DOHH2 (cell line): ENCODE results near the gene HINT1.
"Not testable (repeated sequence)": the region's sequence is repeated elsewhere in the genome, so short reads cannot be mapped to it uniquely, and the experiment has no call there.

Experiments
- H3F3A ChIP-seq: fragments of 200-600 bp; sonication (generic), shearing (Covaris generic); 2 replicates; pipeline ENCODE4 v1.6.0; 2016; ENCODE audit warnings: antibody characterized with exemption, mild to moderate bottlenecking; ENCODE audit not compliant: control insufficient read depth, insufficient read depth
- H3K27ac ChIP-seq: fragments of 200-600 bp; sonication (generic); 2 replicates; pipeline ENCODE4 v1.5.1; 2014; ENCODE audit warnings: low read depth, mild to moderate bottlenecking, low read length, moderate library complexity
- H3K27me3 ChIP-seq: fragments of 200-600 bp; sonication (generic); 2 replicates; pipeline ENCODE4 v1.6.1; 2014; ENCODE audit warnings: mild to moderate bottlenecking, low read length, mixed read lengths; ENCODE audit not compliant: control insufficient read depth
- H3K36me3 ChIP-seq: fragments of 200-600 bp; sonication (generic); 2 replicates; pipeline ENCODE4 v1.6.1; 2014; ENCODE audit warnings: mild to moderate bottlenecking, low read length, moderate library complexity, mixed read lengths; ENCODE audit not compliant: control insufficient read depth
- H3K4me1 ChIP-seq: fragments of 200-600 bp; sonication (generic); 2 replicates; pipeline ENCODE4 v1.6.1; 2014; ENCODE audit warnings: mild to moderate bottlenecking, low read length, mixed read lengths; ENCODE audit not compliant: control insufficient read depth
- H3K4me2 ChIP-seq: fragments of 200-600 bp; sonication (generic); 2 replicates; pipeline ENCODE4 v1.6.0; 2014; ENCODE audit warnings: mild to moderate bottlenecking, low read length, moderate library complexity
- H3K4me3 ChIP-seq: fragments of 200-600 bp; sonication (generic); 2 replicates; pipeline ENCODE4 v1.5.1; 2014; ENCODE audit warnings: mild to moderate bottlenecking, low read length, mixed read lengths
- H3K79me2 ChIP-seq: fragments of 200-600 bp; sonication (generic); 2 replicates; pipeline ENCODE4 v1.6.1; 2014; ENCODE audit warnings: mild to moderate bottlenecking, low read length, mixed read lengths; ENCODE audit not compliant: control insufficient read depth
- H3K9me2 ChIP-seq: fragments of 200-600 bp; sonication (generic); replicated peaks from 2 replicates; pipeline ENCODE4 v1.6.1; 2014; ENCODE audit warnings: mild to moderate bottlenecking, low read length, mixed read lengths; ENCODE audit not compliant: control insufficient read depth
- H3K9me3 ChIP-seq: fragments of 200-600 bp; sonication (generic); 2 replicates; pipeline ENCODE4 v1.6.1; 2014; ENCODE audit warnings: antibody characterized with exemption, low read length, mixed read lengths; ENCODE audit not compliant: control insufficient read depth, insufficient read depth
- H4K20me1 ChIP-seq: fragments of 200-600 bp; sonication (generic); 2 replicates; pipeline ENCODE4 v1.6.0; 2014; ENCODE audit warnings: low read depth, mild to moderate bottlenecking, antibody characterized with exemption, low read length, moderate library complexity; ENCODE audit not compliant: control insufficient read depth, insufficient read depth
- CTCF ChIP-seq: fragments of 200-600 bp; sonication (generic); IDR thresholded peaks from one replicate; pipeline ENCODE4 v1.5.1; 2014; ENCODE audit warnings: antibody characterized with exemption, mild to moderate bottlenecking, low read depth, low read length; ENCODE audit not compliant: poor library complexity, severe bottlenecking
- EZH2phosphoT487 ChIP-seq: fragments of 200-600 bp; sonication (generic); IDR thresholded peaks from 2 replicates; pipeline ENCODE4 v1.6.1; 2017; ENCODE audit warnings: borderline replicate concordance, mild to moderate bottlenecking, antibody characterized with exemption, low read length, moderate library complexity, mixed read lengths

HINT1 gene

DNA sequence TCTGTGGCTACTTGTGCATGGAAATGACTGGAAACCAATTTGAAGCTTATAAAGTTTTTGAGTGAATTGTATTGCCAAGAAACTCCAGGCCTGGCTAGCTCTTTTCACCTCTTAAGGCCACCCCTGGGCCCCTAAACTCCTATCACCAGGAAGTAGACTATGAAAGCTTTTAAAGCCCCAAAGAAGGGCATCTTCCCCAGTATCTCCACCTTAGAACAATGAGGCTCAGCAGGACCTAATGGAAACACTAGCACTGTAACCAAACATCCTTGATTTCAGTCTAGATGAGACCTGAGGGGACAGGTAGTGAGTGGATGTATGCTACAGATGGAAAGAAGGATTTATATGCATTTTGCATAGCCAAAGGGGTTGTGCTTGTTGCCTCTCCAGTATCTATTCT is 30.6 kb upstream of the HINT1 start:
- no peaks in the 10 kb centered on the region for H3K9me2 ChIP-seq
- no peaks in the 10 kb centered on the region for H3K4me1 ChIP-seq

GRCh38 chr5:131194725-131195124 is 29.7 kb upstream of the HINT1 start:
- Histone ChIP-seq H3F3A (peaks cover 11% of the 10 kb centered on the region; the same call in 1 of the 2 replicates), H3K9me3 (no peaks in the 10 kb centered on the region), H3K36me3 (peaks cover 4% of the 10 kb centered on the region; the same call in 1 of the 2 replicates), H3K4me2 (no peak overlapping the region), H3K27me3 (no peaks in the 10 kb centered on the region), H3K9me2 (no peaks in the 10 kb centered on the region), H3K27ac (no peak overlapping the region), H3K79me2 (no peaks in the 10 kb centered on the region), H4K20me1 (no peaks in the 10 kb centered on the region), H3K4me3 (no peak overlapping the region), H3K4me1 (no peaks in the 10 kb centered on the region)
- TF ChIP-seq EZH2phosphoT487 (no peak), CTCF (no peak)

More for the DNA sequence above, 30.6 kb upstream of the HINT1 start:
- H3K4me2 ChIP-seq = no peak overlapping the region
- no peaks in the 10 kb centered on the region for H3K79me2 ChIP-seq
- H3K27ac ChIP-seq = no peak overlapping the region
- TF ChIP-seq CTCF = no peak
- no peak for TF ChIP-seq EZH2phosphoT487
- peaks cover 11% of the 10 kb centered on the region for H3K36me3 ChIP-seq
- H3K27me3 ChIP-seq = no peaks in the 10 kb centered on the region
- peaks cover 14% of the 10 kb centered on the region; the same call in 1 of the 2 replicates for H3F3A ChIP-seq
- no peaks in the 10 kb centered on the region for H3K9me3 ChIP-seq
- no peak overlapping the region for H3K4me3 ChIP-seq
- H4K20me1 ChIP-seq = no peaks in the 10 kb centered on the region

GRCh38 chr5:131193897-131194296 is 28.8 kb upstream of the HINT1 start:
- H3F3A ChIP-seq, H3K4me2 ChIP-seq, H3K4me1 ChIP-seq, H3K27ac ChIP-seq, H3K9me2 ChIP-seq, H3K27me3 ChIP-seq, H3K36me3 ChIP-seq, H4K20me1 ChIP-seq, H3K9me3 ChIP-seq, H3K79me2 ChIP-seq, H3K4me3 ChIP-seq: not testable (repeated sequence)

GRCh38 chr5:131193106-131193505 is 28.1 kb upstream of the HINT1 start:
- TF ChIP-seq EZH2phosphoT487 = no peak
- TF ChIP-seq CTCF = no peak
- Histone ChIP-seq H3K9me2 (no peaks in the 10 kb centered on the region), H4K20me1 (no peaks in the 10 kb centered on the region)

More at GRCh38 chr5:131193106-131193505, 28.1 kb upstream of the HINT1 start:
- Histone ChIP-seq H3K9me3 (no peaks in the 10 kb centered on the region), H3K4me1 (no peaks in the 10 kb centered on the region), H3K27me3 (no peaks in the 10 kb centered on the region), H3K4me3 (no peak overlapping the region), H3K27ac (no peak overlapping the region), H3K4me2 (no peak overlapping the region), H3K36me3 (0 out of 2 replicates have a peak, but pooled peaks cover 2% of the 10 kb centered on the region), H3F3A (peaks cover 9% of the 10 kb centered on the region; the same call in 1 of the 2 replicates), H3K79me2 (no peaks in the 10 kb centered on the region)
